ENCODE data around the gene DENND4B. TPM values are rescaled to one million over a fixed set of nuclear protein-coding genes. Genes with fewer than 3 reads are reported as not detected.

The DENND4B gene
- total and polyA plus RNA-seq, 9 of the 15 experiments (the other 6 are each of a cell fraction or from before 2014, with no cell fraction given), result 9.5 to 80.5 (median 23.1) TPM

GRCh38 chr1:153945795-153946621 lies 510 bp downstream of the DENND4B start (continued):
- TF ChIP-seq ZZZ3 (IDR thresholded peaks at IDR 0.05) (no peak), SMAD2 (IDR thresholded peaks at IDR 0.05; ENCODE audit: low read depth, low read length) (no peak), XRCC5 (IDR thresholded peaks at IDR 0.05; ENCODE audit: low read depth, low read length) (no peak), ZNF395 (CRISPR knock-in tag; IDR thresholded peaks at IDR 0.05) (no peak), ZNF347 (CRISPR knock-in tag; IDR thresholded peaks at IDR 0.05; ENCODE audit: low read depth) (no peak), KDM4B (IDR thresholded peaks at IDR 0.05; ENCODE audit: borderline replicate concordance in 2 of 2, low read depth in 1 of 2) (peak in 1 of 2 experiments; percentile 57; a peak in 2 of 4 replicates), RHOXF2B (CRISPR knock-in tag; conservative IDR thresholded peaks at IDR 0.05) (no peak), ZFPM2 (CRISPR knock-in tag; IDR thresholded peaks at IDR 0.05) (no peak), CBFA2T3 (IDR thresholded peaks at IDR 0.05) (no peak), MLLT1 (IDR thresholded peaks at IDR 0.05) (no peak), MAFG (tag; conservative IDR thresholded peaks at IDR 0.05) (no peak), FOS (IDR thresholded peaks at IDR 0.05; ENCODE audit: extremely low read depth, insufficient read length) (no peak), ZNF57 (CRISPR knock-in tag; IDR thresholded peaks at IDR 0.05) (no peak), PTTG1 (tag; IDR thresholded peaks at IDR 0.05; ENCODE audit: low read depth) (no peak), CC2D1A (IDR thresholded peaks at IDR 0.05) (no peak), CHD1 (IDR thresholded peaks at IDR 0.05; ENCODE audit: low read length) (peak; percentile 81), SMC3 (conservative IDR thresholded peaks at IDR 0.05; ENCODE audit: insufficient read depth, low read depth, low read length) (no peak), CREB3 (tag; conservative IDR thresholded peaks at IDR 0.05; ENCODE audit: low read depth) (no peak), MIER1 (IDR thresholded peaks at IDR 0.05; ENCODE audit: low read depth) (no peak), NBN (IDR thresholded peaks at IDR 0.05; ENCODE audit: low read depth) (no peak), ZC3H8 (IDR thresholded peaks at IDR 0.05) (no peak), ZNF24 (IDR thresholded peaks at IDR 0.05) (no peak), LARP7 (IDR thresholded peaks at IDR 0.05) (no peak)
- TF ChIP-seq, protein P1, sequence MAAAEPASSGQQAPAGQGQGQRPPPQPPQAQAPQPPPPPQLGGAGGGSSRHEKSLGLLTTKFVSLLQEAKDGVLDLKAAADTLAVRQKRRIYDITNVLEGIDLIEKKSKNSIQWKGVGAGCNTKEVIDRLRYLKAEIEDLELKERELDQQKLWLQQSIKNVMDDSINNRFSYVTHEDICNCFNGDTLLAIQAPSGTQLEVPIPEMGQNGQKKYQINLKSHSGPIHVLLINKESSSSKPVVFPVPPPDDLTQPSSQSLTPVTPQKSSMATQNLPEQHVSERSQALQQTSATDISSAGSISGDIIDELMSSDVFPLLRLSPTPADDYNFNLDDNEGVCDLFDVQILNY (CRISPR knock-in tag; IDR thresholded peaks at IDR 0.05), result no peak
- TF ChIP-seq, protein P2, sequence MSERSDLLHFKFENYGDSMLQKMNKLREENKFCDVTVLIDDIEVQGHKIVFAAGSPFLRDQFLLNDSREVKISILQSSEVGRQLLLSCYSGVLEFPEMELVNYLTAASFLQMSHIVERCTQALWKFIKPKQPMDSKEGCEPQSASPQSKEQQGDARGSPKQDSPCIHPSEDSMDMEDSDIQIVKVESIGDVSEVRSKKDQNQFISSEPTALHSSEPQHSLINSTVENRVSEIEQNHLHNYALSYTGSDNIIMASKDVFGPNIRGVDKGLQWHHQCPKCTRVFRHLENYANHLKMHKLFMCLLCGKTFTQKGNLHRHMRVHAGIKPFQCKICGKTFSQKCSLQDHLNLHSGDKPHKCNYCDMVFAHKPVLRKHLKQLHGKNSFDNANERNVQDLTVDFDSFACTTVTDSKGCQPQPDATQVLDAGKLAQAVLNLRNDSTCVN (CRISPR knock-in tag; IDR thresholded peaks at IDR 0.05), result no peak

All from K562 (cell line).